CD14-positive monocyte (primary cell): ENCODE results near the gene PPP1R16B. TPM values are rescaled to one million over a fixed set of nuclear protein-coding genes. Genes with fewer than 3 reads are reported as not detected.

Source experiments
- DNase-seq, 3 donors: peaks; one replicate each; pipeline ENCODE4 v3.0.0-alpha.2; 2011 to 2022
- H2AFZ ChIP-seq: 2 replicates; pipeline ENCODE4 v1.6.0; 2012; ENCODE audit warnings: mild to moderate bottlenecking, low read depth, low read length, inconsistent platforms; ENCODE audit not compliant: insufficient read depth, poor library complexity, severe bottlenecking
- H3K27ac ChIP-seq, 2 donors: 1 replicate in 1 of 2; 2 replicates in 1 of 2; pipeline ENCODE4 v1.5.1; 2012 to 2013; ENCODE audit warnings: low read length in 2 of 2, control low read depth in 1 of 2, inconsistent platforms in 1 of 2, low read depth in 1 of 2, mild to moderate bottlenecking in 1 of 2
- H3K27me3 ChIP-seq, 2 donors: one replicate each; pipeline versions ENCODE4 v1.6.0 to v1.6.1; 2011 to 2013; ENCODE audit warnings: low read length in 2 of 2; ENCODE audit not compliant: control insufficient read depth in 2 of 2, insufficient read depth in 2 of 2
- H3K36me3 ChIP-seq, 2 donors: replicated peaks in 1 of 2; 1 replicate in 1 of 2; 2 replicates in 1 of 2; pipeline versions ENCODE4 v1.5.1 to v1.6.1; 2012 to 2013; ENCODE audit warnings: low read length in 2 of 2, control low read depth in 1 of 2, inconsistent platforms in 1 of 2, mild to moderate bottlenecking in 1 of 2; ENCODE audit not compliant: insufficient read depth in 2 of 2, control insufficient read depth in 1 of 2
- H3K4me1 ChIP-seq, 2 donors: 1 replicate in 1 of 2; 2 replicates in 1 of 2; pipeline versions ENCODE4 v1.5.1 to v1.6.1; 2012 to 2013; ENCODE audit warnings: low read length in 2 of 2, control low read depth in 1 of 2, inconsistent platforms in 1 of 2, mild to moderate bottlenecking in 1 of 2, moderate library complexity in 1 of 2; ENCODE audit not compliant: insufficient read depth in 2 of 2, control insufficient read depth in 1 of 2
- H3K4me2 ChIP-seq: replicated peaks from 2 replicates; pipeline ENCODE3; 2012; ENCODE audit warnings: low read length, moderate library complexity, mild to moderate bottlenecking; ENCODE audit not compliant: poor library complexity, severe bottlenecking; ENCODE audit errors: extremely low read depth
- H3K4me3 ChIP-seq, 3 experiments: fragments of 200-600 bp in 1 of 3; sonication (generic) in 1 of 3; replicated peaks in 1 of 3; 1 replicate in 2 of 3; 2 replicates in 1 of 3; pipeline ENCODE4 v1.5.1; 2011 to 2013; ENCODE audit warnings: low read length in 3 of 3, mild to moderate bottlenecking in 3 of 3, control low read depth in 2 of 3, low read depth in 2 of 3, inconsistent platforms in 1 of 3, moderate library complexity in 1 of 3
- H3K79me2 ChIP-seq: 2 replicates; pipeline ENCODE4 v1.6.0; 2012; ENCODE audit warnings: mild to moderate bottlenecking, control low read depth, inconsistent platforms, low read length, moderate library complexity; ENCODE audit not compliant: insufficient read depth
- H3K9ac ChIP-seq: 2 replicates; pipeline ENCODE4 v1.6.0; 2017; ENCODE audit warnings: low read length, mild to moderate bottlenecking; ENCODE audit not compliant: insufficient read depth, poor library complexity, severe bottlenecking
- H3K9me3 ChIP-seq, 2 donors: replicated peaks in 1 of 2; 1 replicate in 1 of 2; 2 replicates in 1 of 2; pipeline versions ENCODE4 v1.5.1 to v1.6.1; 2012 to 2013; ENCODE audit warnings: low read length in 2 of 2, control low read depth in 1 of 2; ENCODE audit not compliant: control insufficient read depth in 1 of 2, insufficient read depth in 1 of 2
- H4K20me1 ChIP-seq: 2 replicates; pipeline ENCODE4 v1.6.0; 2012; ENCODE audit warnings: mild to moderate bottlenecking, low read length, control low read depth, moderate library complexity; ENCODE audit not compliant: insufficient read depth
- H3K27ac Mint-ChIP-seq, 7 donors: one replicate each; pipeline ENCODE4 v1.8.0; 2020; ENCODE audit warnings: mild to moderate bottlenecking in 7 of 7, mixed read lengths in 7 of 7, moderate library complexity in 6 of 7, inconsistent platforms in 2 of 7
- H3K27me3 Mint-ChIP-seq, 3 donors: one replicate each; pipeline ENCODE4 v1.8.0; 2021 to 2022; ENCODE audit warnings: low read depth in 3 of 3, mild to moderate bottlenecking in 3 of 3, mixed read lengths in 3 of 3, moderate library complexity in 3 of 3, inconsistent platforms in 1 of 3
- H3K36me3 Mint-ChIP-seq, 2 donors: one replicate each; pipeline ENCODE4 v1.8.0; 2020; ENCODE audit warnings: mixed read lengths in 2 of 2, inconsistent platforms in 1 of 2, mild to moderate bottlenecking in 1 of 2
- H3K4me1 Mint-ChIP-seq: one replicate; pipeline ENCODE4 v1.8.0; 2020; ENCODE audit warnings: mild to moderate bottlenecking, mixed read lengths
- H3K4me3 Mint-ChIP-seq, 2 donors: one replicate each; pipeline ENCODE4 v1.8.0; 2020; ENCODE audit warnings: mild to moderate bottlenecking in 2 of 2, mixed read lengths in 2 of 2, moderate library complexity in 1 of 2
- H3K9me3 Mint-ChIP-seq, 7 donors: one replicate each; pipeline ENCODE4 v1.8.0; 2020 to 2022; ENCODE audit warnings: mixed read lengths in 7 of 7, mild to moderate bottlenecking in 6 of 7, moderate library complexity in 6 of 7, inconsistent platforms in 2 of 7
- WGBS: methylation state at CpG from one replicate; pipeline ENCODE4 v1.1.5; 2013; ENCODE audit warnings: missing lambda C conversion rate; ENCODE audit not compliant: insufficient coverage; 5-methylcytosine and 5-hydroxymethylcytosine counted together
- intact Hi-C, 2 donors: fragments of 100-400 bp; cut with micrococcal nuclease; formaldehyde crosslinking; loops; one replicate each; pipeline versions ENCODE4 v1.15.0 to v1.15.1; 2023
- polyA plus RNA-seq, 3 donors: library from polyadenylated mRNA; depleted of rRNA in 1 of 3; unstranded in 2 of 3; stranded (reverse) in 1 of 3; fragments of 300-500 nt in 2 of 3; fragments of >200 nt in 1 of 3; fragmentation: Illumina TruSeq in 2 of 3; gene quantifications; 1 replicate in 2 of 3; 2 replicates in 1 of 3; pipeline ENCODE4 v1.2.3, GENCODE V29; 2012 to 2021
- TF ChIP-seq, protein P1 (sequence below): fragments of 200-600 bp; IDR thresholded peaks from one replicate; pipeline ENCODE4 v1.8.0; 2022; ENCODE audit warnings: antibody characterized with exemption, mild to moderate bottlenecking

PPP1R16B gene
- polyA plus RNA-seq, 3 donors: 1.1 to 4.4 (median 1.4) TPM

DNA sequence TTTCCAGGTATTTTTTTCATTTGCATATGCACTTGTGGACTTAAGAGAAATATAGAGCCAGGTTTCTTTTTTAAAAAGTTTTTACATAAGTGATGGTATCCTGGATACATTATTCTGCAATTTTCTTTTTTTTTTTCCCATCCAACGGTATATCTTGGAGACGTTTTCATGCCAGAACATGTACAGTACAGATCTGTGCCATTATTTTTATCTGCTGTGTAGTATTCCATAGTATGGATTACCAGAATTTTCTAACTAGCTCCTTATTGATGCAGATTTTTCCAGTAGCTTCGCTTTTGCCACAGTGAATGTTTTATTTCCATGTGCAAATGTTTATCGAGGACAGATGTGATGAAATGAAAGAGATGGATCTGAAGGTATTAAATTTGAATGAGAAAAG is 34.1 kb downstream of the PPP1R16B start:
- Histone ChIP-seq H3K79me2 (peaks cover 7% of the 10 kb centered on the region), H3K36me3 (peaks cover 0 to 21% of the 10 kb centered on the region in 2 donors), H3K27ac (no peak overlapping the region), H3K4me2 (no peak overlapping the region), H4K20me1 (no peaks in the 10 kb centered on the region), H3K27me3 (no peaks in the 10 kb centered on the region), H2AFZ (no peak overlapping the region), H3K4me1 (peaks cover 17 to 19% of the 10 kb centered on the region in 2 donors), H3K9ac (no peak overlapping the region), H3K9me3 (no peaks in the 10 kb centered on the region), H3K4me3 (no peak overlapping the region)
- Mint-ChIP-seq H3K27ac (no peak overlapping the region), H3K27me3 (peaks cover 0 to 1% (median 0%) of the 10 kb centered on the region in 3 donors), H3K9me3 (no peaks in the 10 kb centered on the region), H3K36me3 (peaks cover 5 to 23% of the 10 kb centered on the region in 2 donors), H3K4me1 (peaks cover 26% of the 10 kb centered on the region), H3K4me3 (no peak overlapping the region)
- 100% methylated on average over 1 of the region's 4 CpGs for WGBS
- DNase-seq: no peak
- TF ChIP-seq, protein P1, sequence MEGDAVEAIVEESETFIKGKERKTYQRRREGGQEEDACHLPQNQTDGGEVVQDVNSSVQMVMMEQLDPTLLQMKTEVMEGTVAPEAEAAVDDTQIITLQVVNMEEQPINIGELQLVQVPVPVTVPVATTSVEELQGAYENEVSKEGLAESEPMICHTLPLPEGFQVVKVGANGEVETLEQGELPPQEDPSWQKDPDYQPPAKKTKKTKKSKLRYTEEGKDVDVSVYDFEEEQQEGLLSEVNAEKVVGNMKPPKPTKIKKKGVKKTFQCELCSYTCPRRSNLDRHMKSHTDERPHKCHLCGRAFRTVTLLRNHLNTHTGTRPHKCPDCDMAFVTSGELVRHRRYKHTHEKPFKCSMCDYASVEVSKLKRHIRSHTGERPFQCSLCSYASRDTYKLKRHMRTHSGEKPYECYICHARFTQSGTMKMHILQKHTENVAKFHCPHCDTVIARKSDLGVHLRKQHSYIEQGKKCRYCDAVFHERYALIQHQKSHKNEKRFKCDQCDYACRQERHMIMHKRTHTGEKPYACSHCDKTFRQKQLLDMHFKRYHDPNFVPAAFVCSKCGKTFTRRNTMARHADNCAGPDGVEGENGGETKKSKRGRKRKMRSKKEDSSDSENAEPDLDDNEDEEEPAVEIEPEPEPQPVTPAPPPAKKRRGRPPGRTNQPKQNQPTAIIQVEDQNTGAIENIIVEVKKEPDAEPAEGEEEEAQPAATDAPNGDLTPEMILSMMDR: no peak
- intact Hi-C loops: no loop called here

DNA sequence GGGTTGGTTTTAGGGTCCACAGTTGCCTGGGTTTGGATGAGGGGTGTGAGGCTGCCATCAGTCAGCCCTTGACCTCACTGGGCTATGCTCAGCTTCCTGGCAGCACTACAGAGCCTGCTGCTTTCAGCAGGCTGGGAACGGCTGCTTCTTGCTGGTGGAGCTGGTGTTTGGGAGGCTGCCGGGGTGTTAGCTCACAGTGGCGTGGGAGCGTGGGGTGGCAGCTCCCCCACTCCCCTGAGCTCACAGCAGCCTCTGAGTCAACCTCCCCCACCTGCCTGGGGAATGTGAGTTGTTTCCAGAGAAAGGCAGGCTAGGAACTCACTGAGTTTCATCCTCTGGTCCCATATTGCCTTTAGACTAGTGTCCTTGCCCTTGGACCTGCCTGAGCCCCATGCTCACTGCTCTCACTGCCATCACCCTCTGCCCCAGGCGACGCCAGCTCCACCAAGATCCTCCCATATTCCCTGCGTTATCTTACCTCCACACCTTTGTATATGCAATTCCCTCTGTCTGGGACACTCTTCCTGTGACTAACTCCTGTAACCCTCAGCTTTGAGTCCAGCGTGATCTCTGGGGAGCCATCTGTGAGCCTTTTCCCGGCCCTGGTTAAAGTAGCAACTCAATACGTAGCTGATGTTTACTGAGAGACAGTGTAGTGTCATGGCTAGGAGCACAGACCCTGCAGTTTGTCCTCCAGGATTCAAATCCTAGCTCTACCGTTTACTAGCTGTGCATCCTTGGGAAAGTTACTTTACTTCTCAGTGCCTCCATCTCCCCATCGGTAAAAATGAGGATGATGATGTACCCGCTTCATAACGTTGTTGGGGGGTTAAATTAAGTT is 34.8 kb downstream of the PPP1R16B start:
- Histone ChIP-seq H3K4me2 (no peak overlapping the region), H4K20me1 (no peaks in the 10 kb centered on the region), H3K79me2 (peaks cover 7% of the 10 kb centered on the region), H3K27ac (no peak overlapping the region), H3K27me3 (no peaks in the 10 kb centered on the region), H2AFZ (no peak overlapping the region), H3K9me3 (no peaks in the 10 kb centered on the region), H3K9ac (no peak overlapping the region), H3K4me1 (peaks cover 17 to 19% of the 10 kb centered on the region in 2 donors), H3K36me3 (peaks cover 0 to 21% of the 10 kb centered on the region in 2 donors), H3K4me3 (no peak overlapping the region)
- TF ChIP-seq, protein P1: no peak
- Mint-ChIP-seq H3K4me1 (peaks cover 23% of the 10 kb centered on the region), H3K36me3 (peaks cover 5 to 27% of the 10 kb centered on the region in 2 donors), H3K4me3 (no peak overlapping the region), H3K27ac (peak overlapping the region in 2 of 7 donors; percentile 17 to 67), H3K27me3 (peaks cover 0 to 1% (median 0%) of the 10 kb centered on the region in 3 donors), H3K9me3 (no peaks in the 10 kb centered on the region)
- WGBS: 97% methylated on average over 6 of the region's 14 CpGs
- no peak for DNase-seq
- intact Hi-C loops: no loop called here
